ENCODE data around the gene HEATR3.

HEATR3 gene

DNA sequence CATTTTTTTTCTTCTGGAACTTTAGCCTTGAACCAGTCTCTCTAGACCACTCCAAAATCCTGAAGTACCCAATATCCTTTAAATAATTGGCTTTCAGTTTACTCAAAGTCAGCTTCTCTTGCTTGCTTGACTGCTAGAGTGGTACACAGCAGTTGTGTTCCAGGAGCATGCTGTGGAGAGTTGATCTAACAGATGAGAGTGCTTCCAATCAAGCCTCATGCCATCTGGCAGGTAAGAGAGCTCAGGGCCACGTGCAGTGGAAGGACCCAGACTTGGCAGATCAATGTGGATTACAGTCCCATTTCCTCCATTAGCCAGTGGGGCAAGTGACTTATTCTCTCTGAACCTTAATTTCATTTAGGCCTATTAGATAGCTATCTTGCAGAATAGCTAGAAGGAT lies 25.1 kb upstream of the HEATR3 start:
- Histone ChIP-seq H3K4me3 (ENCODE audit: severe bottlenecking) (no peak overlapping the region), H3K27ac (ENCODE audit: poor library complexity, severe bottlenecking) (no peak overlapping the region), H3K4me1 (ENCODE audit: insufficient read depth, poor library complexity, severe bottlenecking) (no peaks in the 10 kb centered on the region), H3K9me3 (ENCODE audit: severe bottlenecking) (no peaks in the 10 kb centered on the region), H3K36me3 (ENCODE audit: low read depth) (peaks cover 15% of the 10 kb centered on the region), H3K27me3 (ENCODE audit: insufficient read depth, poor library complexity, severe bottlenecking) (no peaks in the 10 kb centered on the region)
- DNase-seq (ENCODE audit: low spot score) (no peak), ATAC-seq (ENCODE audit: low read depth) (no peak)
- TF ChIP-seq, protein P1, sequence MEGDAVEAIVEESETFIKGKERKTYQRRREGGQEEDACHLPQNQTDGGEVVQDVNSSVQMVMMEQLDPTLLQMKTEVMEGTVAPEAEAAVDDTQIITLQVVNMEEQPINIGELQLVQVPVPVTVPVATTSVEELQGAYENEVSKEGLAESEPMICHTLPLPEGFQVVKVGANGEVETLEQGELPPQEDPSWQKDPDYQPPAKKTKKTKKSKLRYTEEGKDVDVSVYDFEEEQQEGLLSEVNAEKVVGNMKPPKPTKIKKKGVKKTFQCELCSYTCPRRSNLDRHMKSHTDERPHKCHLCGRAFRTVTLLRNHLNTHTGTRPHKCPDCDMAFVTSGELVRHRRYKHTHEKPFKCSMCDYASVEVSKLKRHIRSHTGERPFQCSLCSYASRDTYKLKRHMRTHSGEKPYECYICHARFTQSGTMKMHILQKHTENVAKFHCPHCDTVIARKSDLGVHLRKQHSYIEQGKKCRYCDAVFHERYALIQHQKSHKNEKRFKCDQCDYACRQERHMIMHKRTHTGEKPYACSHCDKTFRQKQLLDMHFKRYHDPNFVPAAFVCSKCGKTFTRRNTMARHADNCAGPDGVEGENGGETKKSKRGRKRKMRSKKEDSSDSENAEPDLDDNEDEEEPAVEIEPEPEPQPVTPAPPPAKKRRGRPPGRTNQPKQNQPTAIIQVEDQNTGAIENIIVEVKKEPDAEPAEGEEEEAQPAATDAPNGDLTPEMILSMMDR (IDR thresholded peaks at IDR 0.05; ENCODE audit: poor library complexity, severe bottlenecking), result no peak

DNA sequence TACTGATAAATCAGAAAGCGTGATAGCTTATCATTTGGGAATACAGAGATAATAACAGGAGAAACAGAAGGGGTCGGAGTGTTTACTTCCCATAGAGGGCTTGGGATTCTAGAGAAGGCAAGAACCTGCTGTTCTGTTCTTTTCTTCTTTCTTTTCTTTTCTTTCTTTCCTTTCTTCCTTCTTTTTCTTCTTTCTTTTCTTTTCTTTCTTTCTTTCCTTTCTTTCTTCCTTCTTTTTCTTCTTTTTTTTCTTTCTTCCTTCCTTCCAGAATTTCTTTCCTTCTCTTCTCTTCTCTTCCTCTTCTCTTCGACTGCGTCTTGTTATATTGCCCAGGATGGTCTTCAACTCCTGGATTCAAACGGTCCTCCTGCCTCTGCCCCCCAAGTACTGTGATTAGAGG lies 22.4 kb upstream of the HEATR3 start:
- Histone ChIP-seq H3K36me3 (ENCODE audit: low read depth) (no peaks in the 10 kb centered on the region), H3K9me3 (ENCODE audit: severe bottlenecking) (no peaks in the 10 kb centered on the region), H3K4me3 (ENCODE audit: severe bottlenecking) (no peak overlapping the region), H3K27ac (ENCODE audit: poor library complexity, severe bottlenecking) (no peak overlapping the region), H3K27me3 (ENCODE audit: insufficient read depth, poor library complexity, severe bottlenecking) (no peaks in the 10 kb centered on the region), H3K4me1 (ENCODE audit: insufficient read depth, poor library complexity, severe bottlenecking) (no peaks in the 10 kb centered on the region)
- DNase-seq (ENCODE audit: low spot score) (no peak), ATAC-seq (ENCODE audit: low read depth) (no peak)
- TF ChIP-seq, protein P1 (IDR thresholded peaks at IDR 0.05; ENCODE audit: poor library complexity, severe bottlenecking), result no peak

DNA sequence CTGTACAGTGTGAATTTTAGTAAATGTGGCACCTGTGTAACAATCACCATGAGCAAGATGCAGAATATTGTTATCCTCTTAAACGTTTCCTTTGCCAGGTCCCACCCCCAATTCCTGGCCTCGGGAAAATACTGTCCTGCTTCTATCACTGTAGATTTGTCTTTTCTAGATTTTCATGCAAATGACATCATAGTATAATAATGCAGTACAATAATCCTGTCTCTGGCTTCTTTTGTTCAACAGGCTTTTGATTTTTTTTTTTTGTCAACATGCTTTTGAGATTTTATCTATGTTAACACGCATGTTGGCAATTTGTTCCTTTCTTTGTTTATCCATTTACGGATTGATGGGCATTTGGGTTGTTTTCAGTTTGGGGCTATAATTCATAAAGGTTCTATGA lies 20.4 kb upstream of the HEATR3 start:
- Histone ChIP-seq H3K36me3 (ENCODE audit: low read depth) (no peaks in the 10 kb centered on the region), H3K9me3 (ENCODE audit: severe bottlenecking) (no peaks in the 10 kb centered on the region), H3K4me1 (ENCODE audit: insufficient read depth, poor library complexity, severe bottlenecking) (no peaks in the 10 kb centered on the region), H3K4me3 (ENCODE audit: severe bottlenecking) (no peak overlapping the region), H3K27ac (ENCODE audit: poor library complexity, severe bottlenecking) (no peak overlapping the region), H3K27me3 (ENCODE audit: insufficient read depth, poor library complexity, severe bottlenecking) (no peaks in the 10 kb centered on the region)
- no peak for DNase-seq (ENCODE audit: low spot score)
- ATAC-seq (ENCODE audit: low read depth), result no peak
- TF ChIP-seq, protein P1 (IDR thresholded peaks at IDR 0.05; ENCODE audit: poor library complexity, severe bottlenecking), result no peak

DNA sequence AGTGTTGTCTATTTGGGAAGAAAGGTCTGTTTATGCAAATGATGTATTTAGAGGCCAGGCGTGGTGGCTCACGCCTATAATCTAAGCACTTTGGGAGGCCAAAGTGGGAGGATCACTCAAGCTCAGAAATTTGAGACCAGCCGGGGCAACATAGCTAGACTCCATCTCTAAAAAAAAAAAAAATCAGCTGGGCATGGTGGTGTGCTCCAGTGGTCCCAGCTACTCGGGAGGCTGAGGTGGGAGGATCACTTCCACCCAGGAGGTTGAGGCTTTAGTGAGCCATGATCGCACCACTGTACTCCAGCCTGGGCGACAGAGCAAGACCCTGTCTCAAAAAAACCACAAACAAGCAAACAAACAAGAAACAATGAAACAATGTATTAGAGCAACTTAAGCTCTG lies 18.9 kb upstream of the HEATR3 start:
- H3K36me3 ChIP-seq (ENCODE audit: low read depth), result no peaks in the 10 kb centered on the region
- H3K4me1 ChIP-seq (ENCODE audit: insufficient read depth, poor library complexity, severe bottlenecking), result no peaks in the 10 kb centered on the region
- H3K9me3 ChIP-seq (ENCODE audit: severe bottlenecking), result no peaks in the 10 kb centered on the region
- DNase-seq (ENCODE audit: low spot score) (no peak), ATAC-seq (ENCODE audit: low read depth) (no peak)
- no peak overlapping the region for H3K4me3 ChIP-seq (ENCODE audit: severe bottlenecking)
- TF ChIP-seq, protein P1 (IDR thresholded peaks at IDR 0.05; ENCODE audit: poor library complexity, severe bottlenecking), result no peak
- no peaks in the 10 kb centered on the region for H3K27me3 ChIP-seq (ENCODE audit: insufficient read depth, poor library complexity, severe bottlenecking)
- H3K27ac ChIP-seq (ENCODE audit: poor library complexity, severe bottlenecking), result no peak overlapping the region

DNA sequence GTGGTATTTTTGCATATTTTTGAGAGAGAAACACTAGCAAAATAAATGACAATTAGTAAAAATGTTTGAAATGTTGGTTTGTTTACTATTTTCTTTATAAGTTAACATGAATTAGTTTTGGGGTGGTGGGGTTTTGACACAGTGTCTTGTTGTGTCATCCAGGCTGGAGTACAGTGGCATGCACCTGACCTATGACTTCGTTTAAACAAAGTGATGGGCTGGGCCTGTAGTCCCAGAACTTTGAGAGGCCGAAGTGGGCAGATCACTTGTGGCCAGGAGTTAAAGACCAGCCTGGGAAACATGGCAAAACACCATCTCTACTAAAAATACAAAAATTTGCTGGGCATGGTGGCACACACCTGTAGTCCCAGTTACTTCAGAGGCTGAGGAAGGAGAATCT lies 17.9 kb upstream of the HEATR3 start:
- ATAC-seq (ENCODE audit: low read depth) (no peak), DNase-seq (ENCODE audit: low spot score) (no peak)
- Histone ChIP-seq H3K9me3 (ENCODE audit: severe bottlenecking) (no peaks in the 10 kb centered on the region), H3K4me1 (ENCODE audit: insufficient read depth, poor library complexity, severe bottlenecking) (no peaks in the 10 kb centered on the region), H3K4me3 (ENCODE audit: severe bottlenecking) (no peak overlapping the region), H3K27ac (ENCODE audit: poor library complexity, severe bottlenecking) (no peak overlapping the region), H3K36me3 (ENCODE audit: low read depth) (no peaks in the 10 kb centered on the region), H3K27me3 (ENCODE audit: insufficient read depth, poor library complexity, severe bottlenecking) (no peaks in the 10 kb centered on the region)
- TF ChIP-seq, protein P1 (IDR thresholded peaks at IDR 0.05; ENCODE audit: poor library complexity, severe bottlenecking), result no peak
